ENCODE measurements around the gene ADAM19. TPM values are rescaled to one million over a fixed set of nuclear protein-coding genes. Genes with fewer than 3 reads are reported as not detected.
A peak's percentile ranks its signal among the peaks of the same experiment; 100 is the strongest.

The ADAM19 gene
- total RNA-seq, 1 donor from 2014 or later = 97.1 TPM

DNA sequence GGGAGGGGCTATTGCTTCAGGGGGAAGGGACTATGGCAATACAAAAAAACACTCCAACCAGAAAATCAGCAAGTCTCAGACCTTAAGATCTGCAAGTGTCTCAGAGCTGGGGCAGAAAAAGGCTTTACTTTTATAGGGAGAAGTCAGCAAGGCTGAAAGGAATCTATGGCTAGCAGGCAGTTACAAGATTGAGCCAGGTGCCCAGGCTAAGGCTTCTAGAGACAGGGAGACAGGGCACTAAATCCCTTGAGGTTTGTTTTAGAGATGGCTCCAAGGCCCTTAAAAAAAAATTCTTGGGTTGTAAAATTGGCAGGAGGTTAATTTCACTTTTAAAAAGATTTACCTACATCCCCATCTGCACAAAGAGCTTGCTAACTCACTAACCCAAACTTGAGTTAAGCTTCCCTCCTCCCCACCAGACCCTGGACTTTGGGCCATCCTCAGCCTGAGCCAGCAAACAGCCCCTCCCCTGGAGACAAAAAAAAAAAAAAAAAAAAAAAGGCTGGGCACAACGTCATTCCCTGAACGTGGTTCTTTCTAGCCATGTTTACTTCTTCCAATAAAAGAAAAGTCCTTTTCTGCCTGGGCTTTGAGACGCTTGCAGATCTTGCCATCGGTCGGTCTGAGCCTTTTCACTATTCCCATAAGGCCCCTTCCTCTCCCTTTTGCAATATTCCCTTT lies 97.6 kb downstream of the ADAM19 start:
- DNase-seq (ENCODE audit: low spot score) = peak; percentile 22
- intact Hi-C loops (cut with DNase I) = loop anchor here (5.0 kb wide), 1 partner anchor 46 kb away; no protein-coding TSS in a partner anchor

DNA sequence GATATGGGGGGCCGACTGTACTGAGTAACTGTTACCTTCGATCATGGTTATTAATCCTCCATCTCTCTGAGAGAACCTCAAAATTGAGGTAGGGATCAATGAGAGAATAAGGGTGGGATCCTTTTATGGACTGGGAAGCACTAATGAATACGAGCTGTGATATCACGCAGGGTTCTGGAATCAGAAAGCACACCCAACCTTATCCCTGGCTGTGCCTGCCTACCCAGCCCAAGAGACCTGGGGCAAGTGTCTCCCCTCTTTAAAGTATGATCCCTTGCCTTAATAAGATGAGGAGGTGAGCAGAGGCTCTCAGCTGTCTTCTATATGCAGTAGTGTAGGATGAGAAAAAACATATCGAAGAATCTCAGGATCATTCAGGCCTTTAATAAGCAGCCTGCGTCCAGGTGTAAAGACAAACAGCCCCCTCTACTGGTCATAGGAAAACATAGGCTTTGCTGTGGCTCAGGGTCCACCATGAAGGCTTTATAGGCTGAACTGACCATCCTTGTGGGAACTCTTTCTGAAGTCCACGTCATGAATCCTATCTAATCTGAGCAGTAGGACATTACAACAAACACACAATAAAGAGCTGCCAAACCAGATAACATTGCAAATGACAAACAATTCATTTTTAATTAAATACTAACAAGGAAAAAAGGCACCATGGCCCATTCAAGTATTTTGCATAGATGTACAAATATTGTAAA lies 98.7 kb downstream of the ADAM19 start:
- intact Hi-C loops (cut with DNase I) = loop anchor here (5.0 kb wide), 1 partner anchor 45 kb away; no protein-coding TSS in a partner anchor
- DNase-seq (ENCODE audit: low spot score) = no peak

DNA sequence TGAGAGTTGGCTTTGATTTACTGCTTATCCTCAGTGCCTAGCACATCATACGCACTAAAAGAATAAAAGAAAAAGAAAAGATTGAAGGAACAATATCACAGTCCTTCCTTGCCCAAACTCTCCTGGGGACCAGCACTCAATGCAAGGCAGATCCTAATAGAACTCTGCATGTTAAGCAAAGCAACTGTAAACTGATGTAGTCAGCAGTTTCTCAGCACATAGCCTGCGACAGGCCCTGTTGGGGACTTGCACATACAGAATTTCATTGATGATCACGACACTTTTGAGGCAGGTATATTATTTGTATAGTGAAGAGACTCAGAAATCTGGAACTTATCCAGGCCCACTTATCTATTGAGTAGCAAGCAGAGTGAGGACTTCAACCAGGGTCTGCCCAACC lies 100.1 kb downstream of the ADAM19 start:
- peak; percentile 3 for DNase-seq (ENCODE audit: low spot score)
- intact Hi-C loops (cut with DNase I) = loop anchor here (5.0 kb wide), 1 partner anchor 43 kb away; no protein-coding TSS in a partner anchor

DNA sequence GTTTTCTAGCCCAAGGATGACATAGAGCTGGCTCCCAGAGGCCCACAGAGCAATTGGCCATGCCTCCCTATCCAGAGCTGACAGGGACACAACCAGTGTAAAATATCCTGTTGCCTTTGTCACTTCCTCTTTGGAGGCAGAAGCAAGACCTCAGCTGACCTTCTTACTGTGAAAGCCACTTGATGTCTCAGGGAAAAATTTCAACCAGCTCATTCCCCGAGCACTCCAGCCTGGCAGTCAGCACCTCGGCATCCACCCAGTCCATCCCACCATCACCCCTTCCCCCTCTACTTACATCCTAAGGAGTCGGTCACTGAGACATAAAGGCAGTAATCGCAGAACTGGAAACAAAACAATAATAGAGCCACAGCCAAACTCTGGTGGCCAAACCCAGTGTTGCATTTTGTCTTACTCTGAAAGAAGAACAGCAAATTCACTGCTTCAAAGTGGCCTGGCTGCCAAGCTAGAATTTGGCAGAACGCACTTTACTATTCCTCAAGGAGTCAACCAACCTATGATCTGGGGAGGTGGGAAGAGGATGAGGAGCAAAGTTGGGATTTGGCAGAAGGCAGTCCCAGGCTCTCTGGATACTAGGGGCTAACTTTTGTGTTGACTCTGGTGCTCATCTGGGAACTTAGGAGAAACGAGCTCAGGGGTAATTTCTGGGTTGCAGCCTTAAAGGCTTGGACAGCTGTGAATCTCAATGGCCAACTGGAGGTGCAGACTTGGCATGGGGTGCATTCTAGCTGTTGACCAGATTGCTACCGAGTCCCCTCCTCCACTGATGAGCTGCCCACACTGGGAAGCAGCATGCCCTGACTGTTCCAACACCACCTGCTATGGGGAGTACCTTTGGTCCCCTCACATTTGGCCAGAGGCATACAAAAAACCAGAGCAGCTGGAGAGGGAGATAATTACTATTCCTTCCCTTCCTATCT lies 101.9 kb downstream of the ADAM19 start:
- intact Hi-C loops (cut with DNase I) = loop anchor here (5.0 kb wide), 1 partner anchor 101 kb away; no protein-coding TSS in a partner anchor

DNA sequence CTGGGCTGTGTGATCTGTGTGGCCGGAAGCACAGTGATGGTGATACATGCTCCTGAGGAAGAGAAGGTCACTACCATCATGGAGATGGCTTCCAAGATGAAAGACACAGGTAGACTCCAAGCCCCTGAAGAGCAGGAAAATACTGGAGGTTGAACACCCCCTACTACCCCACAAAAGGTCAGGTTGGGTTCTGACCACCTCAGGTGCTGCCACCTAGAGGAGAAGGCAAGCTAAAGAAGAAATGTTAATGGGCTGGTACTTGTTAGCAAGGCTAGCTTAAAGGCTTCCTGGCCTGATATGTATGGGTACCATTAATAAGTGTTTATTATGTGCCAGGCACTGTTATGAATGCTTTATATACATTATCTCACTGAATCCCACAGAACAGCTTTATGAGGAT lies 103.9 kb downstream of the ADAM19 start:
- intact Hi-C loops (cut with DNase I) = loop anchor here (5.0 kb wide), 1 partner anchor 99 kb away; no protein-coding TSS in a partner anchor
- no peak for DNase-seq (ENCODE audit: low spot score)

More for the DNA sequence above, 101.9 kb downstream of the ADAM19 start:
- peak; percentile 70 for DNase-seq (ENCODE audit: low spot score)

DNA sequence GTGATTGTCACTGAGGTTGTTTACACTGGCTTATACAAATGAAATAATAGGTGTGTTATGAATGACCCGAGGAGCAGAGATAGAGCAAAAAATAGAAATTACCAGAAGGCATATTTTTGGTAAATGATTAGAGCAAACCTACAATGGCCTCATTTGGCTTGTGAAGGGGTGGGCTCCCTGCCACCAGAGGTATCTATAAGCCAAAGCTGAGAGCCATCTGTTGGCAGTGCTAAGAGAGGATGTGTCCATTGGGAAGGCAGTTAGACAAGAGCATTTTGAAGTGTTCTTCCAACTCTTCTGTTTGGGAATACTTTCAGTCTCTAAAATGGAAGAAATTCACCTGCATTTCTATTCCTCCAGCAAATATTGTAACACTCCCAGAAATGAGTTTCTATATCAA lies 104.9 kb downstream of the ADAM19 start:
- intact Hi-C loops (cut with DNase I) = loop anchor here (5.0 kb wide), 1 partner anchor 98 kb away; no protein-coding TSS in a partner anchor

DNA sequence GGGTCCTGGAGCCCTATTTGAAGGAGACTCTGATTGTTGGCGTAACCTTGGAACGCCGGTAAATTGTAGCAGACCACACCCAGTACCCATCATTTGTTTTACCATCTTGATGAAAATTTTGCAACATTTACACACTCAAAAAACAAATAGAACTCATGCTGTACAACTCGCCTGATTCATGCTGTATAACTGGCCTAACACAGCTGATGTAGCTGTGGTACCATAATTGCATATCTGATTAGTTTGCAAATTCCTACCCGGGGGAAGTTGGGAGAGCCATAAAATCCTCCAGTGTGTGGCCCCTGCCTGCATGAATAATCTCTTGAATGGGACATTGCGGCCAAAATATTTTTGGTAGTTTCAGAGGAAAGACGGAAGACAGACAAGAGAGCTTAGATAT lies 105.9 kb downstream of the ADAM19 start:
- no peak for DNase-seq (ENCODE audit: low spot score)
- intact Hi-C loops (cut with DNase I) = loop anchor here (5.0 kb wide), 1 partner anchor 97 kb away; no protein-coding TSS in a partner anchor

More for the DNA sequence above, 104.9 kb downstream of the ADAM19 start:
- no peak for DNase-seq (ENCODE audit: low spot score)

DNA sequence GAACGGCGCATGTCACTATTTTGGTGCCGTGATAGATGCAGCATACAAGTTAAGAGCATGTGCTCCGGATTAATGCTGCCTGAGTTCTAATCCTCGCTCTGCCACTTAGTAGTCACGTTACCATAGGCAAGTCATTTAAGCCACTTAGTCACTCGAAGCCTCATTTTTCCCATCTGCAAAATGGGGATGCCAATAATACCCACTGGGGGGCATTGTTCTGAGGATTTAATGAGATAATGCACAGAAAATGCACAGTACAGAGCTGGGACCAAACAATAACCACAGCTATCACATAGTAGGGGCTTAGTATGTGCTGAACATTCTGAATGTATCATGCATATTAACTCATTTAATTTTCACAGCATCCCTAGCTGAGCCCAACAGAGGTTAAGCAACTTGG lies 106.5 kb downstream of the ADAM19 start:
- DNase-seq (ENCODE audit: low spot score) = no peak
- intact Hi-C loops (cut with DNase I) = no loop called here

DNA sequence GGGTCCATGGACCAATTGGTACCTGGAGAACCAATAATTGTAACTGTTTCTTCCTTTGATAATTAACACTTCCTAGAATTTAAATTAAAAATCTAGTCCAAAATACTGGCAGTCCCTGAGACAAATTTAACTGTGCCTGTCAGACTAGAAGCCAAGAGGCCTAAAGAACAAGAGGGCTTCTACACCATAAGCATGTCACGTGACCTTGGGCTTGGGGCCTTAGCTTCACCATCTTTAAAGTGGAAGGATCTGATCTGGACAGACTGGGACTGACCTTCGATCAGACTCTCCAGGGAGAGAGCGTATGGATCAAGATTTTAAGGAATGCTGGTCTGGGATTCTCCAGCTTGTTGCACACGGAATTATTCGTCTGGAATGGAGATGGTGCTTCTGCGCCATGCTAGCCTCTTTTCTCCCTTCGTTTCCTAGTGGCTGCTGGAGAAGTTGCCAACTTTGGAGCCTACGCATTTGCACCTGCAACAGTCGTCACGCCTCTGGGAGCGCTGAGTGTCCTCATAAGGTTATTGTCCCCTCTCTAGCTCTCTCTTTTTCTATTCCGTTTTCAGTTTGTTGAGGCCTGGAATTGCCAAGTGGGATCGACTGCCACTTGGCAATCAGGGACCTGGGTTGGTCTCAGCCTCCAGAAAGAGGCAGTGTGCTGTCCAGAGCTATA lies 107.1 kb downstream of the ADAM19 start:
- intact Hi-C loops (cut with DNase I) = no loop called here
- DNase-seq (ENCODE audit: low spot score) = peak; percentile 38

DNA sequence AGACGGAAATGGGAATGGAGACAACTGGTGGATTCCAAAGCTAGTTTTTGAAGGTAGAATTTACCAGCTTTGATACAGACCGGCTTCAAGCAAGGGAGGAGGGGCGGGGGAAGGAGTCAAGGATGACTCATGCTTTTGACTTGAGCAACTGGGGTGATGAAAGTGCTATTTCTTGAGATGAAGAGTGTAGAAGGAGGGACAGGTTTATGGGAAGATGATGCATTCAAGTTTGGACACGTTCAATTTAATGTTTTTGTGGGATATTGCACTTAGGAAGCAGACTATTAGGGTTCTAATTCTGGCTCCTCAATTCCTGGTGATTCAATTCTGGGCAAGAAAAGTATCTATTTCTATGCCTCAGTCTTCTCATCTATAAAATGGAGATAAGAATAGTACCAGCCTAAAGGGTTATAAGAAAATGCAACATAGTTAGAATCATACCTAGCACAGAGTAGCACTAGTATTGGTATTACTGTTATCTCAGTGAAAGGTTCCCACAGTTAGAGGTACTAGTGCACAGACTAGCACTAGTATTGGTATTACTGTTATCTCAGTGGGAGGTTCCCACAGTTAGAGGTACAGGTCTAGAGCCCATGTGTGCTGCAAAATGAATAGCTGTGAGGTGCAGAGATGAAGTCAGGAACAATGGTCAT lies 110.9 kb downstream of the ADAM19 start:
- DNase-seq (ENCODE audit: low spot score) = no peak
- intact Hi-C loops (cut with DNase I) = no loop called here

DNA sequence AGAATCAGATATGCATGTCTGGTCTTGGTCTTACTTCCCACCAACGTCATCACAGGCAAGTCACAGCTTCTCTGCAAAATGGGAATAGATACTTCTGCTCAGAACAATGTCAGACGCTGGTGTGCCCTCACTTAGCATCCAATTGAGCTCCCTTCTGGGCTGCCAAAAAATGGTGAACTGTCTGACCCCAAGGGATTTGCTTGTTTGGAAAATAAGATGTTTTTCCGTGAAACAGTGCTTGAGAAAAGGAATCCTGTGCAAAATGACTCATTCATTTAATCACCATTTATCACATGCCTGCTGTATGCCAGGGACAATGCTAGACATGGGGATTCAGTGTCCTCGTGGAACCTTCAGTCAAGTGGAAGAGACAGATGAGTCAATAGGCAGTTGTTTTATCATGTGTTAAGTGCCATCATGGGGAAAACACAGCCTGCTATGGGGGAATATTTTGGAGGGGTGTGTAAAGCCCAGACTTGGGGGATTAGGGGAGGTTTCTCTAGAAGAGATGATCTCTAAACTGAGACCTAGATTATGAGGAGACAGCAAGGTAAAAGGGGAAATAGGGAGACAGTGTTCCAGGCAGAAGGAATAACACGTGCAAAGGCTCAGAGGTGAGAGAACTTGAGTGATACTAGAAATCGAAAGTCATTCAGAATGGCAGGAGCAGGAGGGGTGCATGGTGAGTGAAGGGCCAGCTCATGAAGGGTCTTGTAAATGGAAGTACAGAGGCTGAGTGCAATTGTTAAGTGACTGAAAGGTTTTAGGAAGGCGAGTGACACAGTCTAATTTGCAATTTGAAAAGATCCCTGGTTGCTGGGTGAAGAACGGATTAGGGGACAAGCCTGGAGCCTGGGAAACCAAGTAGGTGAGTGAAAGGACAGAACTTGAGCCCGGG lies 111.7 kb downstream of the ADAM19 start:
- intact Hi-C loops (cut with DNase I) = no loop called here
- DNase-seq (ENCODE audit: low spot score) = no peak

DNA sequence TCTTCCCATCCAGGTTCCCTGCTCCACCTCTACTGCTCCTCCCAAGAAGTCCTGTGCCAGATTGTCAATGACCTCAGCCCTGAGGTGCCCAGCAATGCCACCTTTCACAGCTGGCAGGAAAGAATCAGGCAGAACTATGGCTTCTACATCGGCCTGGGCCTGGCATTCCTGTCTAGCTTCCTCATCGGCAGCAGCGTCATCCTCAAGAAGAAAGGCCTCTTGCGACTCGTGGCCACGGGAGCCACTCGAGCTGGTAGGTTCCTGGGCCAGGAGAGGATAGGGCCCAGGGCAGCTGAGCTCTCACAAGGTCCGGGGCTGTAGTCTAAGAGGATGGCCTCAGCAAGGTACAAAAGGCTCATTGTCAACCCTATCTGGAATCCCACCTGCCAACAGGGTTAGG lies 112.5 kb downstream of the ADAM19 start:
- DNase-seq (ENCODE audit: low spot score) = no peak
- intact Hi-C loops (cut with DNase I) = no loop called here

DNA sequence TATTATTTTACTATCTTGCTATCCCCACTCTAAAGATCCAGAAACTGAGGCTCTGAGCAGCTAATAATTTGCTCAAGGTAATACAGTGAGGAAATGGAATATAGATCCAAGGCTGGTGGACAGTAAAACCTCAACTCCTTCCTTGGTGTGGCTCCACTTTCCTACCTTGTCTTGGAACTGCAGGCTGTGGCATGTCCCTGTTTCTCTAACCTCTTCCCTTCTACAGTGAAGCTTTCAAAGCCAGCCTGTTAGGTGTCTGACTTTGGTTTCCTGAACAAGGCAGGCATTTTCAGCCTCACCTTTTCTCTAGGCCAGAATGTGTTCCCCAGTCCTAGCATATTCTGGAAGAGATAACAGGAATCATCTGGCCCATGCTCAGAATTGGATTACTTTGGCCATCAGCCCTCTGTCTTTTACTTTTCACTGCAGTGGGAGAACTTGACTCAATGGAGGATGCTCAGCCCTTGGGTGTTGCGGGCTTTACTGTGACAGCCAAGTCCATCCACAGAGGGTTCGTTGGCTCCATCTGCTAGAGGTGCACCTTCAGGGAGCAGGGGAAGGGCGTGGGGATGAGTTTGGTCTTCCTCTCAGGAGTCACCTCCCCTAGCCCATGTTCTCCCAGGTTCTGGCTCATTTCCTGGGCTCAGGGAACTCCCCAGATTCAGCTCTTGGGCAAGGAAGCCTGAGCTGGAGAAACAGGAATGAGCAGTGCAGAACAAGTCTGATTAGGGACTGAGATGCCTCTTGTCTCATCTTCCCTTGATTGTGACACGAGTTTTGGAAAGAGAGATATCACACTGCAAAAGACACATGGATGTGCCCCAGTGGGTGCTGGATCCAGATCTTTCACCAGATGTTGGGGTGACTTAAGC lies 114.4 kb downstream of the ADAM19 start:
- DNase-seq (ENCODE audit: low spot score) = no peak
- intact Hi-C loops (cut with DNase I) = no loop called here

DNA sequence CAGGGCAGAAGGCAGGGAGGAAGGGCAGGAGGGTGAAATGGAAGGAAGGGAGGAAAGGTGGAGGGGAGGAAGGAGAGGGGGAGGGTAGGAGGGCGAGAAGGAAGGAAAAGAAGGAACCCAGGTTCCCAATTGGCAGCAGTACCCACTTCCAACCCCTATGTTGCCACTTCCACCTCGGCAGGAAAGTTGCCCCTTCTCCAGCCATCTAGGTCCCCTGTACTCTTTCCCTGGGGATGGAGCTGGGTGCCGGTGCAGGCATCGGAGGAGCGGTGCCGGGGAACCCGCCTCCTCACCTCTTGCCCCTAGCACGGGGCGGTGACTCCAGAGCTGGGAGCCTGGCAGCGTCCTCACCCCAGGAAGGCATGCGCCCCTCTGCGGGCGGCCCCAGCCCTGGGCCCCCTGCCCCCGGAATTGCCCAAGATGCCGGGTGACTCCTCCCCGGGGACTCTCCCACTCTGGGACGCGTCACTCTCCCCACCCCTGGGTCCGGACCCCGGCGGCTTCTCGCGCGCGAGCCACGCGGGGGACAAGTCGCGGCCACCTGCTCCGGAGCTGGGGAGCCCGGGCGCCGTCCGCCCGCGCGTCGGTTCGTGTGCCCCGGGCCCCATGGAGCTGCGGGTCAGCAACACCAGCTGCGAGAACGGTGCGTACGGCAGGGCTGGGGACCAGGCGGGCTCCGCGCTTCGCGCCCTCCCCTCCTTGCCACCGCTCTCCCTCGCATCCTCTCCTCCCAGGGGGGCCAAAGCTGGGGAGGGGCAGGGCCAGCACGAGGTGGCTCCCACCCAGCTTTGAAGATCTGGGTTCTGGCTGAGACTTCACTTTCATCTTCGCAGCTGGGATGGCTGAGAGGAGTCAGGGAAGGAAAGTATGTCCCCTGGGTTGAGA lies 115.6 kb downstream of the ADAM19 start, which contains the start of gene NIPAL4:
Gene NIPAL4 (plus strand): TSS at position 499 of the 885 bp plus-strand sequence. CDS start 108 bp downstream, at position 607.
- peak; percentile 58 for DNase-seq (ENCODE audit: low spot score)
- intact Hi-C loops (cut with DNase I) = no loop called here

DNA sequence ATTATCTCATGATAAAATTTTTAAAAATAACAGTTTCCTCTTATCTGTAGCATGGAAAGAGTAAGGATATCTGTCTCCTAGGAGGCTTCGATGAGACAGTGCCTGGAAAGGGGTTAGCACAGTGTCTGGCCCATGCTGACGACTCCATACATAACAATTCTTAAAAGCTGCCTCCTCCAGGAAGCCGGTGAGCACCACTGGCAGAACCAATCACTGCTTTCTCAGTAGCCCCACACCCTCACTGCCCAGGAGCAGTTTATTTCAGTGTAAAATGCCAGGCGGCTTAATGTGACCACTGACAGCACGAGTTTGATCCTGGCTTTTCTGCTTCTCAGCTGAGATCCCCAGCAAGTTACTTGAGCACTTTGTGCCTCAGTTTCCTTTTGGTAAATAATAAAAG lies 116.7 kb downstream of the ADAM19 start:
- no peak for DNase-seq (ENCODE audit: low spot score)
- intact Hi-C loops (cut with DNase I) = no loop called here

DNA sequence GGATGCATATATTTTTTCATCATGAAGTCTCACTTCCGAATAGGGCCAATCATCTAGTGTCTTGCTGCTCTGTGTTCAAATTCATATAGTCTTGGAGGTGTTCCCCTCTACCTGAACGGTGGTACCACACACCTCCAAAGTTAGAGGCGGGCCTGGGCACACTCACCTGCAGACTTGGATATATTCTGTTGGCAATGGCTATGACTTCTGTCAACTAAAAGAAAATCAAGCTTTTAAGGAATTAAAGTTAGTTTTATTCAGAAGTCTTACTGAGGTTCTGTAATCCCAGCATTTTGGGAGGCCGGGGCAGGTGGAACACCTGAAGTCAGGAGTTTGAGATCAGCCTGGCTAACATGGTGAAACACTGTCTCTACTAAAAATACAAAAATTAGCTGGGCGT lies 118.2 kb downstream of the ADAM19 start:
- DNase-seq (ENCODE audit: low spot score) = no peak
- intact Hi-C loops (cut with DNase I) = no loop called here

Data from cardiac septum (tissue), 1 donor.